NCI-H2196 treated with DMSO at 0.1 percent for 48 hours (cell line): ENCODE measurements around the gene SIGLEC10.
"Not testable (repeated sequence)": the region's sequence is repeated elsewhere in the genome, so short reads cannot be mapped to it uniquely, and the experiment has no call there.

ENCODE experiments used
- DNase-seq: peaks from one replicate; lab custom pipeline; 2025; ENCODE audit not compliant: unreplicated experiment; lab: John Stamatoyannopoulos, UW

The SIGLEC10 gene

GRCh38 chr19:51397453-51397852, 20.0 kb downstream of the SIGLEC10 start:
- not testable (repeated sequence) for DNase-seq

- no peak for DNase-seq
Observed at GRCh38 chr19:51396175-51396574, 21.3 kb downstream of the SIGLEC10 start.

DNA sequence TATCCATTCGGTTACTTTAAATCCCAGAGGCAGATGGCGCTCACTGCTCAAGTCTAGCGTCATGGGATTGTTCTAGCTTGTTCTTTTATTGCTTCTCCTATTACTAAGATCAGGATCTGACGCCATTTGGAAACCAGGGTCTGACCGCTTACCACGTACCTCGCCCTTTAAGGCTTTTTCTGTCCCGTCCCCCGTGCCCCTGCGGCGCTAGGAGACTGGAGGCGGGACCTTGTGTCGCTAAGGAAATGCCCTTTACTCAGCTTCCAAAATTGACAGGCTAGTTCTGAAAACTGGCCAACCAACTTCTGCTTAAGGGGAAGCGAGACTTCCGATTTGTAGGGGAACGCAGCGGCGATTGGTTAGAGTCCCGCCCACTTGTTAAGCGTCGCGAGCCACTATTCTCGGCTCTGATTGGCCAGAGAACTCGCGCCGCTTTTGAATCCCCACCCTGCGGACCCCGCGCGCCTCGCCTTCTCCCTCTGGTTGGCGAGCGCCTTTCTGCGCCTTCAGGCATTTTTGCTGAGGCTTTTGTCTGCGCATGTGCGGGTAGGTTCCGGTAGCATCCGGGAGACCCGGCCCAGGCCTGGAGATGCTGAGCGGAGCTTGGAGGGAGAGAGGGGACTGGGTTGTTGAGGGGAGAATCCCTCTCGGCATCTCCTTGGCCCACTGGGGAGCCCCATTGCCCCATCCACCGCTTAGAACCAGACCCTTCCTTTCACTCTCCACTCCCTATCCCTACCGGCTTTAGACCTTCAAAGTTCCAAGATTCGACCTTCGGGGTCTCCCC, 23.2 kb downstream of the SIGLEC10 start:
- DNase-seq = no peak

DNA sequence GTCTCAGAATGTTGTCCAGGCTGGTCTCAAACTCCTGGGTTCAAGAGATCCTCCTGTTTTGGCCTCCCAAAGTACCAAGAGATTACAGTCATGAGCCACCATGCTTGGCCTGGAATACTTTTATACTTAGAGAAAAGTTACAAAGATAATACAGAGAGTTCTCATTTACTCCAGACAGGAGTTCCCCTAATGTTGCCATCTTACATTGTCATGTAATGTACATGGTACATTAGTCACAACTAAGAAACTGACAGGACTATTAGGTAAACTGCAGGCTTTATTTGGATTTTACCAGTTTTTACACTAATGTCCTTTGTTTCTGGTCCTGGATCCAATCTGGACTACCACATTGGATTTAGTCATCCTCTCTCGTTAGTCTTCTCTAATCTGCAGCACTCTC, 24.7 kb downstream of the SIGLEC10 start:
- no peak for DNase-seq

DNA sequence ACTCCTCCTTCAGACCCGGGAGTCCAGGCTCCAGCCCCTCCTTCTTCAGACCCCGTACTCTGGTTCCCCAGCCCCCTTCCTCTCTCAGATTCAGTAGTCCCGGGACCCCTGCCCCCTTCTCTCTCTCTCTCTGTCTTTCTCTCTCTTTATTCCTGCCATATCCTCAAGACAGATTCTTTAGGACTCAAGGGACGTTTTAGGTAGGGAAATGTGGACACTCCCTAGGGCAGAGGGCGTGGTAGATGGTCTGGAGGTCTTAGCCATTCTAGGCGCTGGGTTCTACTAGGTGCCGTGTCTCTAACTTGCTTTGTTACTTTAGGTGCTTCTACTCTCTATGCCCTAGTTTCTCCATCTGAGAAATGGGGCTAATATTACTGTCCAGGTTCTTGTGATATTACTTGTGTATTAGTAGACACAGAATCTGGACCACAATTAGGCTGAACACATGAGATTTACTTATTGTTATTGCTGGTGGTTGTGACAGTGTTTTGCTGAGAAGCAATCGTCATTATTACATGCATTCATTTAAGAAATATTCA, 26.3 kb downstream of the SIGLEC10 start:
- no peak for DNase-seq

DNA sequence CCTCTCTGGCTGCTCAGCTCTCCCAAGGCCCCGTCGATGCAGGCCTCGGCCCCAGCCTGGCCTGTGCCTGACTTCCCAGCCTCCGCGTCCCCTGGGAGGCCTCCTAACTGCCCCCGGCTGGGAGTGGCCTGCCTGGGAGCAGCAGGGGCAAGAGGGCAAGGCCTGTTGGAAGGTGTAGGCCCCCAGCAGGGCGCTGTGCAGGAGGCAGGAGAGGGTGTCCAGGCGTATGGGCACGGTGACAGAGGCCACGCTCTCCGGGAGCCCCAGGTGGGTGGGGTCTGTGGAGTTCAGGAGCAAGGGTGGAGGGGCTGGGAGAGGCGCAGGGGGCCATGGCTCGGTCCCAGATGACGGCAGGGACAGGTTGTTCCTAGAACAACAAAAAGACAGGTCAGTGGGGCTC, 28.3 kb downstream of the SIGLEC10 start:
- no peak for DNase-seq

GRCh38 chr19:51387924-51388389, 29.5 kb downstream of the SIGLEC10 start, which contains the start of gene LIM2:
Gene LIM2, minus strand, starts transcription at chr19:51387974. Its CDS starts 531 bp downstream, at chr19:51387443.
- DNase-seq = no peak

DNA sequence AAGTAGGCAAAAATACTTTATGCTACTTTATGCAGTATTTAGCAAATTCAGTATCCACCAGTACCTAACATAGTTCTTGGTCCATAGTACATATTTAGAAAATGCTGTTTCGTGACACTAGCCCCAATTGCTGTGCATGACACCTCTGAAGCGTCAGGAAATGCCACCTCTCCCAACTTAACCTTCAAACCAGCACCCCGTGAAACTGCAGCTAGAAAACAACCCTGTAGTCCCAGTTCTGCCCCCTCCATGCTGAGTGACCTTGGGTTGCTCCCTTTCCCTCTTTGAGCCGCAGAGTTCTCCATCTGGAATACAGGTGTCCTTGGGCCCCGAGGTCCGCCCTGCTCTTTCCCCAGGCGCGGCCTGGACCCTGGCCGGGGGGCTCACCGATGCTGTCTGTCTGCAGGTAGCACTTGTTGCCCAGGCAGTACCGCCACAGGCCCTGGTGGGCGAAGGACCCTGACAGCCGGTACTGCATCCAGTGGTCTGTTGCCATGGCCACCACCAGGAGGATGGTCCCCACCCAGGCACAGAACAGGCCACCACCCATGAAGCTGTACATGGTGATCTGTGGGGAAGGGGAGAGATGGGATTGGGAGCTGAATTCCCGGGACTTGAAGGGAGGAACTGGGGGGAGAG, 30.4 kb downstream of the SIGLEC10 start:
- no peak for DNase-seq

GRCh38 chr19:51382004-51382403, 35.4 kb downstream of the SIGLEC10 start:
- no peak for DNase-seq

DNA sequence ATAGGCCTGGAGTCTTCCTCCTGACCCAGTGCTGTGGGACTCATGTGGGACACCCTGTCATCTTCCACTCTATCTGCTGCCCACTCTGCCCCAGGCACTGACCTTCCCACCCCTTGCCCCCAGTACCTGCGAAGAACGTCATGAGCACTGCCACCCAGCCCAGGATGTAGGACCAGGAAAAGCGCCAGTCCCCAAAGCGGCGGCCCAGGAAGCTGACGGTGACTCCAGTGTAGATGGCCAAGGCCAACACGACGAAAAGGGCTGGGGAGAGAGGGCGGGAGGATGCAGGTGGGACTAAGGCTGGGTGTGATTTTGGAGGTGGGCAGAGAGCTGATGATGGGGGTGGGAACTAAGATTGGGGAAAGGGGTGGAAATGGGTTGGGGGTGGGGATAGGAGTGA, 37.1 kb downstream of the SIGLEC10 start:
- DNase-seq = no peak

GRCh38 chr19:51377422-51377821, 40.0 kb downstream of the SIGLEC10 start:
- DNase-seq = no peak

GRCh38 chr19:51375504-51376221, 41.8 kb downstream of the SIGLEC10 start:
- DNase-seq = no peak

DNA sequence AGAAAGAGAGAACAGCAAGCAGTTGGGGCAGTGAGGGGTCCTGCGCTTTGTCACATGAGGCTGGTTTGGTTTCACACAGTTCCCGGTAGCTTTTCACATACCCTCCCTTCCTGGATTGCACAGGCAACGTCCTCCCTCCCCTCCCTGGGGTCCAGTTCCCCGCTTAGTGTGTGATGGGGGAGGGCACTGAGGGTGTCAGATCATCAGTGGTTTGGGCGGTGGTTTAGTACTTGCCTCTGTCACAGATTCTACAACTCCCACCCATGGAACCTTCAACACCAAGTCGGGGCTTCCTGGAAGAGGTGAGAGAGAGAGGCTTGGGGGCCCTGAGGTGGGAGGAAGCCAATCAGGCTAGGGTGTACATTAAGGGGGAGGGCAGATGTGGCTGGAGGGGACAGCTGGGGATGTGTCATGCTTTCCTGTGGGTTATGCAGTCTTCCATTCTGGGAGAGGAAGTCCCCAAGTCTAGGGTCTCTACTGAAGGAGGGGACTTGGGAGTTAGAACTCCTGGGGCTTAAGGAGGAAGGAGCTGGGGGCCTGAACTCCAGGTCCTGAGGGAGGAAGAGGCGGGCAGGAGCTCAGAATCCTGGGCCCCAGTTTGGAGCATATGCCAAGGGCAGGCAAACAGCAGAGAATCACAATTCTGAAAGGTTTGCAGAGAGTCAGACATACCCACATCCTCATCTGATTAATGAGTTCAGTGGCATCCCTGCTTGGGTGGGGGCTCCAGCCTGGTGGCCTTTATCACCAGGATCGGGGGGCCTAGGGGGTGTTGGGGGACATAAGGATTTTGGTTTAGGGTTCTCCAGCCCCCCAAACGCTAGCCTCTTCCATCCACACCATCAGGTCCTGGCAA, 44.6 kb downstream of the SIGLEC10 start, which contains the start of gene NKG7:
Gene NKG7, minus strand, starts transcription at position 6 of the 856 bp plus-strand sequence. CDS start 119 bp downstream, outside the sequence.
- no peak for DNase-seq

GRCh38 chr19:51372021-51372648, 45.3 kb downstream of the SIGLEC10 start:
- DNase-seq = no peak

- no peak for DNase-seq
Observed at GRCh38 chr19:51371186-51371690, 46.2 kb downstream of the SIGLEC10 start.

DNA sequence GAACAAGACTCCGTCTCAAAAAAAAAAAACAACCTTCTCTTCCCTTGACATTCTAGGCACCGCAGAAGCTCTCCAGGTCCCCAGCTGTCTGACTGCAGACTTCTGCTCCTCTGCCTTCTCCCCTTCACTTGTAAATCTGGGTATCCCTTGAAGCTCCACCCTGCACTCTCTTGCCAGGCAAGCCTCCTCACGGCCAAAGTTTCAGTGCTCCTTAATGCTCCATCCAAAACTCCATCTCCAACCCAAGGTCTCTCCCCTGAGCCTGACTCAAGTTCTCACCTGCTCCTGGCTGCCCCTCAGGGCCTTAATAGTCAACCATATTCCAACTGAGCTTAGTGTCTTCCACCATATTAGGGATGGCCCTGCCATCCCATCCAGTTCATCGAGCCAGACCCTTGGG, 47.2 kb downstream of the SIGLEC10 start:
- no peak for DNase-seq

GRCh38 chr19:51368366-51369282, 48.8 kb downstream of the SIGLEC10 start, which contains the start of gene CLDND2:
Gene CLDND2, minus strand, starts transcription at chr19:51369003. Its CDS starts 426 bp downstream, at chr19:51368577.
- DNase-seq = no peak

- no peak for DNase-seq
Observed at GRCh38 chr19:51367565-51368365, 49.7 kb downstream of the SIGLEC10 start.
